Neural cell (in vitro differentiated cells): ENCODE data around the gene ESR1. TPM values are rescaled to one million over a fixed set of nuclear protein-coding genes. Genes with fewer than 3 reads are reported as not detected.

Experiments used
- H2AFZ ChIP-seq: fragments of 200-600, 300-800 bp; sonication (generic), shearing (Covaris generic); 2 replicates; pipeline ENCODE4 v1.6.0; 2014; ENCODE audit warnings: low read depth, mild to moderate bottlenecking, antibody characterized with exemption, low read length, moderate library complexity
- H3F3A ChIP-seq: fragments of 200-600 bp; shearing (Covaris generic); 2 replicates; pipeline ENCODE4 v1.6.1; 2016; ENCODE audit warnings: mild to moderate bottlenecking, moderate library complexity, mixed read lengths, antibody characterized with exemption, low read length; ENCODE audit not compliant: insufficient read depth, poor library complexity, severe bottlenecking
- H3K27ac ChIP-seq: fragments of 200-600, 300-800 bp; sonication (generic), shearing (Covaris generic); 2 replicates; pipeline ENCODE4 v1.5.1; 2014; ENCODE audit warnings: mild to moderate bottlenecking, low read length, moderate library complexity
- H3K27me3 ChIP-seq: fragments of 300-800, 200-600 bp; sonication (generic), shearing (Covaris generic); 2 replicates; pipeline ENCODE4 v1.6.0; 2014; ENCODE audit warnings: mild to moderate bottlenecking, low read depth, low read length, moderate library complexity; ENCODE audit not compliant: insufficient read depth
- H3K36me3 ChIP-seq: fragments of 300-800, 200-600 bp; sonication (generic), shearing (Covaris generic); 2 replicates; pipeline ENCODE4 v1.5.1; 2014; ENCODE audit warnings: mild to moderate bottlenecking, antibody characterized with exemption, low read length, moderate library complexity; ENCODE audit not compliant: insufficient read depth
- H3K4me2 ChIP-seq: fragments of 300-800, 200-600 bp; sonication (generic), shearing (Covaris generic); 2 replicates; pipeline ENCODE4 v1.6.0; 2014; ENCODE audit warnings: mild to moderate bottlenecking, low read length
- H3K4me3 ChIP-seq: fragments of 300-800, 200-600 bp; sonication (generic), shearing (Covaris generic); 2 replicates; pipeline ENCODE4 v1.5.1; 2014; ENCODE audit warnings: mild to moderate bottlenecking, low read length, moderate library complexity
- H3K79me2 ChIP-seq: fragments of 200-600 bp; shearing (Covaris generic); replicated peaks from 2 replicates; pipeline ENCODE4 v1.6.0; 2014; ENCODE audit warnings: mild to moderate bottlenecking, low read length, moderate library complexity; ENCODE audit not compliant: insufficient read depth
- H3K9ac ChIP-seq: fragments of 300-800, 200-600 bp; sonication (generic), shearing (Covaris generic); 2 replicates; pipeline ENCODE4 v1.6.1; 2016; ENCODE audit warnings: mild to moderate bottlenecking, low read length, mixed read lengths
- H3K9me2 ChIP-seq: fragments of 200-600 bp; shearing (Covaris generic); 2 replicates; pipeline ENCODE4 v1.6.1; 2016; ENCODE audit warnings: mild to moderate bottlenecking, low read length, mixed read lengths; ENCODE audit not compliant: insufficient read depth
- H3K9me3 ChIP-seq: fragments of 200-600, 300-800 bp; sonication (generic), shearing (Covaris generic); 2 replicates; pipeline ENCODE4 v1.6.1; 2016; ENCODE audit warnings: mild to moderate bottlenecking, mixed run types, low read length, moderate library complexity, mixed read lengths
- H4K20me1 ChIP-seq: fragments of 200-600 bp; shearing (Covaris generic); 2 replicates; pipeline ENCODE4 v1.6.1; 2016; ENCODE audit warnings: mild to moderate bottlenecking, mixed run types; ENCODE audit not compliant: insufficient read depth
- EP300 ChIP-seq: fragments of 450-650 bp; conservative IDR thresholded peaks from 2 replicates; pipeline ENCODE4 v1.6.1; 2014; ENCODE audit warnings: antibody characterized with exemption, mild to moderate bottlenecking, moderate library complexity; ENCODE audit not compliant: poor library complexity, severe bottlenecking
- EZH2 ChIP-seq: fragments of 200-600, 300-800 bp; shearing (Covaris generic), sonication (generic); IDR thresholded peaks from 2 replicates; pipeline ENCODE4 v1.6.1; 2014; ENCODE audit warnings: antibody characterized with exemption, low read length, borderline replicate concordance, mild to moderate bottlenecking; ENCODE audit not compliant: insufficient read depth, poor library complexity, severe bottlenecking
- MXI1 ChIP-seq: fragments of 450-650 bp; conservative IDR thresholded peaks from 2 replicates; pipeline ENCODE4 v1.6.1; 2014; ENCODE audit warnings: antibody characterized with exemption, mild to moderate bottlenecking; ENCODE audit not compliant: poor library complexity, severe bottlenecking
- POLR2AphosphoS5 ChIP-seq: IDR thresholded peaks from 2 replicates; pipeline ENCODE4 v1.6.1; 2012
- RAD21 ChIP-seq: fragments of 450-650 bp; conservative IDR thresholded peaks from 2 replicates; pipeline ENCODE4 v1.6.1; 2014; ENCODE audit warnings: antibody characterized with exemption, mild to moderate bottlenecking, moderate library complexity
- SMC3 ChIP-seq: fragments of 450-650 bp; conservative IDR thresholded peaks from 2 replicates; pipeline ENCODE4 v1.6.1; 2014; ENCODE audit warnings: antibody characterized with exemption, mild to moderate bottlenecking, moderate library complexity; ENCODE audit not compliant: poor library complexity
- TAF1 ChIP-seq: IDR thresholded peaks from 2 replicates; pipeline ENCODE4 v1.6.1; 2012; ENCODE audit warnings: low read depth
- polyA plus RNA-seq: library from polyadenylated mRNA; depleted of rRNA; stranded (reverse); fragments of >200 nt; gene quantifications from 2 replicates; pipeline ENCODE4 v1.2.3, GENCODE V29; 2014
- TF ChIP-seq, protein P1 (sequence below): IDR thresholded peaks from 2 replicates; pipeline ENCODE4 v1.6.1; 2012; ENCODE audit warnings: borderline replicate concordance
- TF ChIP-seq, protein P2 (sequence below): fragments of 450-650 bp; IDR thresholded peaks from 2 replicates; pipeline ENCODE4 v1.5.1; 2014; ENCODE audit warnings: antibody characterized with exemption, mild to moderate bottlenecking, moderate library complexity; ENCODE audit not compliant: poor library complexity, severe bottlenecking

Gene ESR1
- polyA plus RNA-seq, 1 donor from 2014 or later, result 0.14 TPM

DNA sequence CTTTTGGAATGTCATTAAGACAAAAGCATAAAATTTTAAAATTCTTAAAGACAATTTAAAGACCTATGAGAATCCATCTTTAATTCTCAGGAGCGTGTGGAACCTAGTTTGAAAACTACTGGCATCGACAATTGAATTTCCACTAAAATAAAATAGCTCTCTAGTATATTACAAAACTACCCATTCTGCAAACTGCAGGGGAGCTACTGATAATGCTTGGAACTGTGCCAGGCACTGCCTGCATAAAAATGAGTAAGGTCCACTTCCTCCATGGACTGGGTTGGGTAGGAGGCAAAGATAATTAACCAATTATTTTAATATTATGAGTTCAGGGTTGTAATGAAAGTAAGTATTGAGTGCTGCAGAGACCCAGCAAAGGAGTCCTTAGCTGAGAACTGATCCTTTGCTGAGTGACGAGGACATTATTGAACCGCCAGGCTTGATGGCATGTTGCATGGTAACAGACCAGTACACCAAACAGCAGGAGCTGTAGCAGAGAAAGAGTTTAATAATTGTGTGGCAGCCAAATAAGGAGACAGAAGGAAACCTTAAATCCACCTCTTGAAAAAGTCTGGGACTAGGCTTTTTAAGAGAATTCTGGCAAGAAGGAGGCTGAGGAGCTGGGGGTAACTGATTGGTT is 261.3 kb downstream of the ESR1 start:
- TF ChIP-seq POLR2AphosphoS5, result peak; percentile 14
- no peak for TF ChIP-seq EP300
- TF ChIP-seq EZH2, result no peak
- TF ChIP-seq SMC3, result no peak
- Histone ChIP-seq H3K4me3 (no peak overlapping the region), H3K27me3 (no peaks in the 10 kb centered on the region), H3K4me2 (no peak overlapping the region), H3K9ac (no peak overlapping the region), H3K9me2 (no peaks in the 10 kb centered on the region), H4K20me1 (no peaks in the 10 kb centered on the region), H3K79me2 (no peaks in the 10 kb centered on the region), H3K27ac (no peak overlapping the region), H3K9me3 (no peaks in the 10 kb centered on the region), H3F3A (no peaks in the 10 kb centered on the region), H2AFZ (no peak overlapping the region), H3K36me3 (no peaks in the 10 kb centered on the region)

DNA sequence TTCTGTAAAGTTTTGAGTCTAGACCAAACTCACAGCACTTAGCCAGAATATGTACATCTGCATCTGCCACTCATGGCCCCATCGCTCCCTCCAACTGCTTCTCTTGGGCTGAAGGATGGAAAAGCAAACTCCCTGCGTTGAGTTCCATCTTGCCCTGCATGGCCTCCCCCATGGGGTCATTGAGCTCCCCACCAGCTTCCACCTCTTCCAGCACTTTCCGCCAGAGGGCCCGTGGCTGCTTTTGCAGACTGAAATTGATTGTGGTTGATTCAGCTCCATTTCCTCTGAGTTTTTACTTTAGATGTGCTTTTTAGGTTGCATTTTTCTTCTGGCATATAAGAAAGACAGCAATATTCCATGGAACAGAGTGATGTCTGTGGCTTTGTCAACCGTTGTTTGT is 263.1 kb downstream of the ESR1 start:
- Histone ChIP-seq H3K9me3 (peaks cover 3% of the 10 kb centered on the region), H3K9ac (no peak overlapping the region), H4K20me1 (no peaks in the 10 kb centered on the region), H3K79me2 (no peaks in the 10 kb centered on the region), H3K4me2 (no peak overlapping the region), H3K27me3 (no peaks in the 10 kb centered on the region), H3K4me3 (no peak overlapping the region), H2AFZ (no peak overlapping the region), H3K36me3 (no peaks in the 10 kb centered on the region), H3K9me2 (no peaks in the 10 kb centered on the region), H3K27ac (no peak overlapping the region), H3F3A (no peaks in the 10 kb centered on the region)
- no peak for TF ChIP-seq EP300
- TF ChIP-seq TAF1, result no peak
- TF ChIP-seq POLR2AphosphoS5, result no peak
- TF ChIP-seq MXI1, result no peak
- no peak for TF ChIP-seq EZH2
- TF ChIP-seq RAD21, result no peak
- TF ChIP-seq SMC3, result no peak
- TF ChIP-seq, protein P1, sequence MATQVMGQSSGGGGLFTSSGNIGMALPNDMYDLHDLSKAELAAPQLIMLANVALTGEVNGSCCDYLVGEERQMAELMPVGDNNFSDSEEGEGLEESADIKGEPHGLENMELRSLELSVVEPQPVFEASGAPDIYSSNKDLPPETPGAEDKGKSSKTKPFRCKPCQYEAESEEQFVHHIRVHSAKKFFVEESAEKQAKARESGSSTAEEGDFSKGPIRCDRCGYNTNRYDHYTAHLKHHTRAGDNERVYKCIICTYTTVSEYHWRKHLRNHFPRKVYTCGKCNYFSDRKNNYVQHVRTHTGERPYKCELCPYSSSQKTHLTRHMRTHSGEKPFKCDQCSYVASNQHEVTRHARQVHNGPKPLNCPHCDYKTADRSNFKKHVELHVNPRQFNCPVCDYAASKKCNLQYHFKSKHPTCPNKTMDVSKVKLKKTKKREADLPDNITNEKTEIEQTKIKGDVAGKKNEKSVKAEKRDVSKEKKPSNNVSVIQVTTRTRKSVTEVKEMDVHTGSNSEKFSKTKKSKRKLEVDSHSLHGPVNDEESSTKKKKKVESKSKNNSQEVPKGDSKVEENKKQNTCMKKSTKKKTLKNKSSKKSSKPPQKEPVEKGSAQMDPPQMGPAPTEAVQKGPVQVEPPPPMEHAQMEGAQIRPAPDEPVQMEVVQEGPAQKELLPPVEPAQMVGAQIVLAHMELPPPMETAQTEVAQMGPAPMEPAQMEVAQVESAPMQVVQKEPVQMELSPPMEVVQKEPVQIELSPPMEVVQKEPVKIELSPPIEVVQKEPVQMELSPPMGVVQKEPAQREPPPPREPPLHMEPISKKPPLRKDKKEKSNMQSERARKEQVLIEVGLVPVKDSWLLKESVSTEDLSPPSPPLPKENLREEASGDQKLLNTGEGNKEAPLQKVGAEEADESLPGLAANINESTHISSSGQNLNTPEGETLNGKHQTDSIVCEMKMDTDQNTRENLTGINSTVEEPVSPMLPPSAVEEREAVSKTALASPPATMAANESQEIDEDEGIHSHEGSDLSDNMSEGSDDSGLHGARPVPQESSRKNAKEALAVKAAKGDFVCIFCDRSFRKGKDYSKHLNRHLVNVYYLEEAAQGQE, result no peak
- TF ChIP-seq, protein P2, sequence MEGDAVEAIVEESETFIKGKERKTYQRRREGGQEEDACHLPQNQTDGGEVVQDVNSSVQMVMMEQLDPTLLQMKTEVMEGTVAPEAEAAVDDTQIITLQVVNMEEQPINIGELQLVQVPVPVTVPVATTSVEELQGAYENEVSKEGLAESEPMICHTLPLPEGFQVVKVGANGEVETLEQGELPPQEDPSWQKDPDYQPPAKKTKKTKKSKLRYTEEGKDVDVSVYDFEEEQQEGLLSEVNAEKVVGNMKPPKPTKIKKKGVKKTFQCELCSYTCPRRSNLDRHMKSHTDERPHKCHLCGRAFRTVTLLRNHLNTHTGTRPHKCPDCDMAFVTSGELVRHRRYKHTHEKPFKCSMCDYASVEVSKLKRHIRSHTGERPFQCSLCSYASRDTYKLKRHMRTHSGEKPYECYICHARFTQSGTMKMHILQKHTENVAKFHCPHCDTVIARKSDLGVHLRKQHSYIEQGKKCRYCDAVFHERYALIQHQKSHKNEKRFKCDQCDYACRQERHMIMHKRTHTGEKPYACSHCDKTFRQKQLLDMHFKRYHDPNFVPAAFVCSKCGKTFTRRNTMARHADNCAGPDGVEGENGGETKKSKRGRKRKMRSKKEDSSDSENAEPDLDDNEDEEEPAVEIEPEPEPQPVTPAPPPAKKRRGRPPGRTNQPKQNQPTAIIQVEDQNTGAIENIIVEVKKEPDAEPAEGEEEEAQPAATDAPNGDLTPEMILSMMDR, result no peak
